ENCODE measurements around the gene GRK6. TPM values are rescaled to one million over a fixed set of nuclear protein-coding genes. Genes with fewer than 3 reads are reported as not detected.

Gene GRK6
- total RNA-seq, 1 experiment from 2014 or later, result 75.2 TPM

- Histone ChIP-seq H3K14ac (ENCODE audit: insufficient read depth, low read length) (no peak overlapping the region), H2AFZ (ENCODE audit: low read length) (no peak overlapping the region), H3K23ac (ENCODE audit: insufficient read length, low read depth, low read length) (no peak overlapping the region), H2BK120ac (ENCODE audit: low read depth, low read length, poor library complexity, severe bottlenecking) (no peak overlapping the region), H2BK20ac (ENCODE audit: low read depth, low read length, poor library complexity, severe bottlenecking) (no peak overlapping the region), H3K4ac (ENCODE audit: low read depth, low read length) (no peak overlapping the region), H3K79me1 (ENCODE audit: insufficient read depth, low read depth, low read length, poor library complexity, severe bottlenecking) (no peaks in the 10 kb centered on the region), H2BK12ac (ENCODE audit: insufficient read length, low read depth, low read length) (no peak overlapping the region), H3K27me3 (ENCODE audit: insufficient read depth, low read length) (no peaks in the 10 kb centered on the region; the same call in 1 of the 2 replicates), H2BK15ac (ENCODE audit: low read depth, low read length) (no peak overlapping the region), H4K5ac (ENCODE audit: insufficient read length, low read depth, low read length) (no peak overlapping the region), H3K56ac (ENCODE audit: insufficient read length, low read depth, low read length) (no peak overlapping the region), H3K27ac (ENCODE audit: insufficient read length, low read depth, low read length) (no peak overlapping the region), H4K20me1 (ENCODE audit: control insufficient read depth, insufficient read depth, insufficient read length) (no peaks in the 10 kb centered on the region), H3K4me2 (ENCODE audit: insufficient read depth, insufficient read length, low read length) (no peak overlapping the region), H3K18ac (ENCODE audit: insufficient read length, low read depth, low read length) (no peak overlapping the region), H3K9me3 (ENCODE audit: control insufficient read depth, low read depth, low read length) (no peaks in the 10 kb centered on the region), H3K79me2 (ENCODE audit: insufficient read depth, low read length) (no peaks in the 10 kb centered on the region), H2BK5ac (ENCODE audit: insufficient read length, low read length) (no peak overlapping the region), H3K23me2 (ENCODE audit: insufficient read length, low read depth, low read length, poor library complexity, severe bottlenecking) (peaks cover 7% of the 10 kb centered on the region), H3K4me1 (ENCODE audit: insufficient read depth, low read length) (no peaks in the 10 kb centered on the region; the same call in 1 of the 2 replicates), H4K8ac (replicated peaks; ENCODE audit: insufficient read length, low read depth, low read length) (no peak overlapping the region), H3T11ph (ENCODE audit: low read length) (no peak overlapping the region), H2AK5ac (ENCODE audit: insufficient read length, low read length) (no peak overlapping the region), H4K91ac (ENCODE audit: insufficient read length, low read depth, low read length) (no peak overlapping the region), H3K9ac (ENCODE audit: extremely low read depth, insufficient read length, low read length) (no peak overlapping the region)
- H3K27ac Mint-ChIP-seq, result no peak overlapping the region
- TF ChIP-seq, protein P1, sequence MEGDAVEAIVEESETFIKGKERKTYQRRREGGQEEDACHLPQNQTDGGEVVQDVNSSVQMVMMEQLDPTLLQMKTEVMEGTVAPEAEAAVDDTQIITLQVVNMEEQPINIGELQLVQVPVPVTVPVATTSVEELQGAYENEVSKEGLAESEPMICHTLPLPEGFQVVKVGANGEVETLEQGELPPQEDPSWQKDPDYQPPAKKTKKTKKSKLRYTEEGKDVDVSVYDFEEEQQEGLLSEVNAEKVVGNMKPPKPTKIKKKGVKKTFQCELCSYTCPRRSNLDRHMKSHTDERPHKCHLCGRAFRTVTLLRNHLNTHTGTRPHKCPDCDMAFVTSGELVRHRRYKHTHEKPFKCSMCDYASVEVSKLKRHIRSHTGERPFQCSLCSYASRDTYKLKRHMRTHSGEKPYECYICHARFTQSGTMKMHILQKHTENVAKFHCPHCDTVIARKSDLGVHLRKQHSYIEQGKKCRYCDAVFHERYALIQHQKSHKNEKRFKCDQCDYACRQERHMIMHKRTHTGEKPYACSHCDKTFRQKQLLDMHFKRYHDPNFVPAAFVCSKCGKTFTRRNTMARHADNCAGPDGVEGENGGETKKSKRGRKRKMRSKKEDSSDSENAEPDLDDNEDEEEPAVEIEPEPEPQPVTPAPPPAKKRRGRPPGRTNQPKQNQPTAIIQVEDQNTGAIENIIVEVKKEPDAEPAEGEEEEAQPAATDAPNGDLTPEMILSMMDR (conservative IDR thresholded peaks at IDR 0.05), result no peak
- no peaks in the 10 kb centered on the region for H3K36me3 Mint-ChIP-seq (ENCODE audit: insufficient read depth in 1 of 3, low read depth in 3 of 3)
- no peak for DNase-seq
- peaks cover 14 to 22% of the 10 kb centered on the region in 2 experiments for H3K4me1 Mint-ChIP-seq
- peaks cover 0 to 1% of the 10 kb centered on the region in 2 experiments; a peak in 2 of 5 replicates for H3K9me3 Mint-ChIP-seq
- no peak overlapping the region for H3K4me3 Mint-ChIP-seq
- peaks cover 48% of the 10 kb centered on the region for H3K27me3 Mint-ChIP-seq (ENCODE audit: low read depth)
- no CpG with 5 or more reads among the region's 16 CpGs for WGBS (ENCODE audit: extremely low coverage, insufficient read length, low lambda C conversion rate)
Measured at GRCh38 chr5:177397875-177398390, 28.5 kb upstream of the GRK6 start.
